NCI-H82 (cell line): ENCODE data around the gene TXK.
A peak's percentile ranks its signal among the peaks of the same experiment; 100 is the strongest.

Source experiments
- DNase-seq: peaks from one replicate; lab custom pipeline; 2025; lab: John Stamatoyannopoulos, UW

Gene TXK

GRCh38 chr4:48021100-48021499 lies 113.0 kb downstream of the TXK start:
- DNase-seq: no peak

- no peak for DNase-seq
Observed at GRCh38 chr4:48018112-48018511, 115.9 kb downstream of the TXK start.

- DNase-seq: peak; percentile 25
Observed at GRCh38 chr4:48017108-48017571, 116.9 kb downstream of the TXK start.
